Uterus (tissue), 2 donors: Measurements from ENCODE around the gene ACAA2.

Experiments
- CTCF ChIP-seq, 4 experiments: fragments of 200-600 bp in 2 of 4; fragments of 450-650 bp in 2 of 4; sonication (generic) in 2 of 4; IDR thresholded peaks; one replicate each; pipeline ENCODE4 v1.5.1; 2016 to 2019; ENCODE audit warnings: antibody characterized with exemption in 4 of 4, mild to moderate bottlenecking in 2 of 4, moderate library complexity in 1 of 4
- POLR2A ChIP-seq, 2 donors: fragments of 450-650 bp; IDR thresholded peaks; one replicate each; pipeline ENCODE4 v1.6.1; 2016; ENCODE audit warnings: antibody characterized with exemption in 2 of 2, mild to moderate bottlenecking in 1 of 2, moderate library complexity in 1 of 2

- TF ChIP-seq CTCF (IDR thresholded peaks at IDR 0.05) (no peak), POLR2A (IDR thresholded peaks at IDR 0.05) (no peak)
Measured at GRCh38 chr18:49756135-49756534, 57.2 kb downstream of the ACAA2 start.
